NB4 (cell line): ENCODE results near the gene IER5.
"Not testable (repeated sequence)": the region's sequence is repeated elsewhere in the genome, so short reads cannot be mapped to it uniquely, and the experiment has no call there.

Source experiments
- DNase-seq: peaks from one replicate; pipeline ENCODE4 v3.0.0; 2010; ENCODE audit warnings: low read depth
- H3K4me3 ChIP-seq: one replicate; pipeline ENCODE4 v1.5.1; 2011; ENCODE audit warnings: mild to moderate bottlenecking, low read depth, low read length, moderate library complexity
- MYC ChIP-seq: IDR thresholded peaks from 2 replicates; pipeline ENCODE4 v1.6.1; 2011; ENCODE audit warnings: low read depth, low read length
- POLR2A ChIP-seq: IDR thresholded peaks from 2 replicates; pipeline ENCODE4 v1.6.1; 2011; ENCODE audit warnings: mild to moderate bottlenecking; ENCODE audit not compliant: insufficient read length; ENCODE audit errors: extremely low read depth
- TF ChIP-seq, protein P1 (sequence below): IDR thresholded peaks from one replicate; pipeline ENCODE4 v1.5.1; 2012; ENCODE audit warnings: low read depth, low read length
- TF ChIP-seq, protein P2 (sequence below): IDR thresholded peaks from 2 replicates; pipeline ENCODE4 v1.6.1; 2011; ENCODE audit warnings: low read depth, low read length

Gene IER5

DNA sequence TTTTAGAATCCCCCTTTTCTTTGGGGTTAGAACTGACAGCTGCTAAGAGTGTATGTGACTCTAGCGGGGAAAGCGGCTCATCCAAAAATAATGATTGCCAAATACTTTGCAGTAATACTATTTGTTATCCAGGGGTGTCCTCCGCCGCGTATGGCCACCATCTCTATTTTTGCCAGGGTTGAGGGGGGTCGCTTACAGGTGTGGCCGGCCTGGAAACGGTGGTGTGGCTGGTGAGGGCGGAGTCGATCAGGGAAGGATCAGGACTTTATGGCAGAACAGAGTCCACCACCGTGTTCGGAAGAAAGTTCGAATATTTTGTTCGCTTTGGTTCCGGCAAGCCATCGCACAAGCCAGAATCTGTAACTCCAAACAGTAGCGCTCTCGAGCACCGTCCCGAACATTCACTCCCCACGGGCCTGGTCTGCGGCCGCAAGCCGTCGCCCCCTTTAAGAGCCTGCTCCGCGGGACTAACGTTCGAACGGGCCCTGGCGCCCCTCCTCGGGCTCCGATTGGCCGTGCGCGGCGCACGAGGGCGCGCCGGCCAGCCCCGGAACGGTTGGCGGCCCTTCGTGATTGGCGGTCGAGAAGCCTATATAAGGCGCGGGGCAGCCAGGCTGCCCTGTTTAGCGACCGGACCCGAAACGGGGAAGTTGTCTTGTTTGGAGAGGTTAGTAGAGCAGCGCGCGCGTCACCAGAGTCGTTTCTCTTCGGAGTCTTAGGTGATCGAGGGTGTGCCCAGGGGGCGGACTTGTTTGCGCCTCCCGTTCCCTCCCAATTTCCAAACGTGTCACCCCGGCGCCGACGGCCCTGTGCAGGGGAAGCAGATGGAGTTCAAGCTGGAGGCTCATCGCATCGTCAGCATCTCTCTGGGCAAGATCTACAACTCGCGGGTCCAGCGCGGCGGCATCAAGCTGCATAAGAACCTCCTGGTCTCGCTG, at the start of gene IER5:
TSS of gene IER5 (plus strand) at position 622 of the 938 bp plus-strand sequence. CDS start at position 825, 203 bp downstream.
- H3K4me3 ChIP-seq: peak within 1 kb of the TSS; percentile 94
- TF ChIP-seq POLR2A (peak; percentile 100), MYC (no peak; the same call in 1 of the 2 replicates)
- DNase-seq: peak; percentile 98

DNA sequence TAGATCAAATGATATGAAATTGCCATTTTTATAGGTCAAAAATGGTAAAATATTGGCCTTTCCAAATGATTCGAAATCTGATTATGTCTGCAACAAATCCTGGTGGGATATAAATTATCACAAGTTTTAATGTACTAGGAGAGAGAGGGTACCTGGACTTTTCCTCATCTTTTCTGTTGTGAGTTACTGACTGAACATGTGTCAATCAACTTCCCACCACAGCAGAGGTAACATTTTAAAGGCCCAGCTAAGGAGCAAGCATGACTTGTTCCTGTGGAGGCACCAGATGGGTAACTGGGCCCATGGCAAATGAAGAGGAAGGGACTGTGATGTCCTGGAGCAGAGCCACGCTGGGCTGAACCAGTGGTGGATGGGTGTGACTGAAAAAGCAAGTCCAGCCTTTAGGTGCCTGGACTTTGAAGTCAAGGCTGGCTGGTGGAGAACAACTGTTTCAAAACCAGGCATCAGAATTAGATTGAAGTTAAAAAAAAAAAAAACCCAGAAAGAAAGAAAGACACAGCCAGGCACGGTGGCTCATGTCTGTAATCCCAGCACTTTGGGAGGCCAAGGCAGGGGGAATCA, 48.1 kb upstream of the IER5 start:
- TF ChIP-seq, protein P1, sequence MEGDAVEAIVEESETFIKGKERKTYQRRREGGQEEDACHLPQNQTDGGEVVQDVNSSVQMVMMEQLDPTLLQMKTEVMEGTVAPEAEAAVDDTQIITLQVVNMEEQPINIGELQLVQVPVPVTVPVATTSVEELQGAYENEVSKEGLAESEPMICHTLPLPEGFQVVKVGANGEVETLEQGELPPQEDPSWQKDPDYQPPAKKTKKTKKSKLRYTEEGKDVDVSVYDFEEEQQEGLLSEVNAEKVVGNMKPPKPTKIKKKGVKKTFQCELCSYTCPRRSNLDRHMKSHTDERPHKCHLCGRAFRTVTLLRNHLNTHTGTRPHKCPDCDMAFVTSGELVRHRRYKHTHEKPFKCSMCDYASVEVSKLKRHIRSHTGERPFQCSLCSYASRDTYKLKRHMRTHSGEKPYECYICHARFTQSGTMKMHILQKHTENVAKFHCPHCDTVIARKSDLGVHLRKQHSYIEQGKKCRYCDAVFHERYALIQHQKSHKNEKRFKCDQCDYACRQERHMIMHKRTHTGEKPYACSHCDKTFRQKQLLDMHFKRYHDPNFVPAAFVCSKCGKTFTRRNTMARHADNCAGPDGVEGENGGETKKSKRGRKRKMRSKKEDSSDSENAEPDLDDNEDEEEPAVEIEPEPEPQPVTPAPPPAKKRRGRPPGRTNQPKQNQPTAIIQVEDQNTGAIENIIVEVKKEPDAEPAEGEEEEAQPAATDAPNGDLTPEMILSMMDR: no peak
- TF ChIP-seq MYC (no peak), POLR2A (no peak)
- TF ChIP-seq, protein P2, sequence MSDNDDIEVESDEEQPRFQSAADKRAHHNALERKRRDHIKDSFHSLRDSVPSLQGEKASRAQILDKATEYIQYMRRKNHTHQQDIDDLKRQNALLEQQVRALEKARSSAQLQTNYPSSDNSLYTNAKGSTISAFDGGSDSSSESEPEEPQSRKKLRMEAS: no peak
- no peak for DNase-seq
- no peak overlapping the region for H3K4me3 ChIP-seq

DNA sequence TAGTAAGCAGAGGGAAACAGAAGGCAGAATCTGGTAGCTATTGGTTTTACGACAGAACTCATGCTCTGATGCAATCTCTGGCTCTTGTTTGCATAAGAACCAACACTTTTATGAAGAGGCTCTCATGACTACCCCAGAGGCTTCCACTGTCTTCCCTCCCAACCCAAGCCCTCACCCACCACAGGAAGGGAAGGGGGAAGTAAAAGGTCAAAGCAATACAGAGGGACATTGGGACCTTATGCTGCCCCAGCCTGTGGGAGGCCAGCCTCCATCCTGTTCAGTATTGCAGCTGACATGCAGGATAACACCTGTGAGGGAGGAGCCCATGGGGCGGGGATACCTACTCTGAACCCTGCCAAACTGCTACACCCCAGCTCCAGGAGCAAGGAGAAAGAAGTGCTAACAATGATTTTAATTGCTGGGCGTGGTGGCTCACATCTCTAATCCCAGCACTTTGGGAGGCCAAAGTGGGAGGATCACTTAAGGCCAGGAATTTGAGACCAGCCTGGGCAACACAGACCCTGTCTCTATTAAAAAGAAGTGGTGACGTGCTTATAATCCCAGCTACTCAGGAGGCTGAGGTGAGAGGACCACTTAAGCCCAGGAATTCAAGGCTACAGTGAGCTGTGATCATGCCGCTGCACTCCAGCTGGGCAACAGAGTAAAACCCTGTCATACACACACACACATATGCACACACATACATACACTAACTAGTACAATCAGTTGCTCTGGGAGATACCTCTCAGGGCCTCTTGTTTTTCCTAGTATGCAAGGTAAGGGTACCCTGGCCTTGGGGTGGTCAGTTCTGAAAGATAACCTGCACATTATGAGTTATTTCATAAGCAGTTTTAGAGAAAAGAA, 45.2 kb upstream of the IER5 start:
- DNase-seq: peak; percentile 94
- H3K4me3 ChIP-seq: no peak overlapping the region
- TF ChIP-seq, protein P2: no peak
- TF ChIP-seq, protein P1: no peak
- TF ChIP-seq MYC (no peak), POLR2A (no peak)

DNA sequence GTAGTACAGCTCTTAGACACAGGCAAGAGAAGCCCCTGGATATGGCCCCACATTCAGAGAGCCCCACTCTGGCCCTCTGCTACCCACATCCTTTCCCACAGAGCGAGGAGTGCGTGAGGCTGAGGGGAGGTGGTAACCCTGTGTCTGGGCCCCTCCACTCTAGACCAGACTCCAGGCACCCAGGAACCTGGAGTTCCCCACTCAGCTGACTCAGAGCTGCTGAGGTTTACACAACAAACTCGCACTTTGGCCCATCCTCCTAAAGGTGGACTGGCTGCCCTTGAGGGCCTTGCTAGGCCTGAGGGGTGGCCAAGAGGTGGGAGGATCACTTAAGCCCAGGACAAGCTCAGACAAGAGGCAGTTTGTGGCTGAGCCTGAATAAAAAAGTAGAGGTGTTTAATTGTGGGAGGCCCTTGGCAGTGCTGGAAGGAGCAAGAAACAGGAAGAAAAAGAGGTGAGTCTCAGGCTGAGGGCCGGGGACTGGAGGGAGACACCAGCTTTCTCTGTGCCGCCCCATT, 44.0 kb upstream of the IER5 start:
- H3K4me3 ChIP-seq: no peak overlapping the region
- DNase-seq: peak; percentile 81
- TF ChIP-seq, protein P2: no peak
- TF ChIP-seq POLR2A: no peak
- TF ChIP-seq, protein P1: no peak
- no peak for TF ChIP-seq MYC

DNA sequence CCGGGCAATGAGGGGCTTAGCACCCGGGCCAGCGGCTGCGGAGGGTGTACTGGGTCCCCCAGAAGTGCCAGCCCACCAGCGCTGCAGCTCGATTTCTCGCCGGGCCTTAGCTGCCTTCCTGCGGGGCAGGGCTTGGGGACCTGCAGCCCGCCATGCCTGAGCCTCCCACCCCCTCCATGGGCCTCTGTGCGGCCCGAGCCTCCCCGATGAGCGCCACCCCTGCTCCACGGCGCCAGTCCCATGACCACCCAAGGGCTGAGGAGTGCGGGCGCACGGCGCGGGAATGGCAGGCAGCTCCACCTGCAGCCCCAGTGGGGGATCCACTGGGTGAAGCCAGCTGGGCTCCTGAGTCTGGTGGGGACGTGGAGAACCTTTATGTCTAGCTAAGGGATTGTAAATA, 42.6 kb upstream of the IER5 start:
- H3K4me3 ChIP-seq, DNase-seq: not testable (repeated sequence)

DNA sequence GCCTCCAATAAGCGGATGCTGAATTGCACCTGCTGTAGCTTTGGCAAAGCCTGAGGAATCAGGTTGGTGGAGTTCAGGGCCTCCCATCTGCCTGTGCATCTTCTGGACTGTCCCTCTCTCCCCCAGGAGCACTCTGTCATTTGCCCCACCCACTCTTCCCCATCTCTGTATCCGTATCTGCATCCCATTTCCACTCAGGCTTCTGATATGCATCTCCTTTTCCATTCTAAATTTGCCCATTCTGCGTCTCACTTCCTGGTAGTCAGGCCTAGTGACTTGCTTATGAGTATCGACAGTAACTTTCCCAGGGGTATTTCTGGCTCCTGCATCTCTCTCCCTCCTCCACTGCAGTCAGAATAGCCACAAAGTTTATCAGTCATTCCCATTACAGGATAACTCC, 39.1 kb upstream of the IER5 start:
- H3K4me3 ChIP-seq: no peak overlapping the region
- no peak for DNase-seq
- no peak for TF ChIP-seq MYC
- TF ChIP-seq, protein P2: no peak
- no peak for TF ChIP-seq POLR2A
- TF ChIP-seq, protein P1: no peak
